WTC11 (cell line): ENCODE measurements around the gene CSF1R. TPM values are rescaled to one million over a fixed set of nuclear protein-coding genes. Genes with fewer than 3 reads are reported as not detected.

Experiments used
- ATAC-seq: fragments of 200-7000 bp; cut with Tn5 transposase; 2 replicates; pipeline ENCODE4 v1.10.0; 2021; ENCODE audit warnings: mild to moderate bottlenecking, moderate library complexity
- CTCF ChIA-PET: fragments of 300-600 bp; sonication (Branson Sonifier 250); formaldehyde crosslinking; loops from one replicate; lab custom pipeline; 2021; ENCODE audit warnings: antibody characterized with exemption; lab: Charles Lee
- POLR2A ChIA-PET: fragments of 350-600 bp; sonication (Branson Sonifier 250); formaldehyde crosslinking; loops from one replicate; lab custom pipeline; 2021; ENCODE audit warnings: antibody characterized with exemption; lab: Charles Lee
- DNase-seq: peaks from one replicate; pipeline ENCODE4 v3.0.0; 2021; ENCODE audit warnings: low spot score
- H3K27ac Mint-ChIP-seq: 2 replicates; pipeline ENCODE4 v1.8.0; 2021; ENCODE audit warnings: mixed read lengths
- H3K27me3 Mint-ChIP-seq: 2 replicates; pipeline ENCODE4 v1.8.0; 2021; ENCODE audit warnings: low read depth, mild to moderate bottlenecking, moderate library complexity, mixed read lengths
- H3K36me3 Mint-ChIP-seq: 2 replicates; pipeline ENCODE4 v1.8.0; 2021; ENCODE audit warnings: mixed read lengths
- H3K4me1 Mint-ChIP-seq: 2 replicates; pipeline ENCODE4 v1.8.0; 2022; ENCODE audit warnings: mixed read lengths
- H3K4me3 Mint-ChIP-seq: 2 replicates; pipeline ENCODE4 v1.8.0; 2021; ENCODE audit warnings: mild to moderate bottlenecking, moderate library complexity, mixed read lengths
- H3K9me3 Mint-ChIP-seq: 2 replicates; pipeline ENCODE4 v1.8.0; 2021; ENCODE audit warnings: mixed read lengths
- ATF1 ChIP-seq: sonication (generic); formaldehyde crosslinking; IDR thresholded peaks from 2 replicates; pipeline ENCODE4 v1.8.1; 2023; ENCODE audit warnings: mild to moderate bottlenecking, moderate library complexity, missing genetic modification reagents
- EMX1 ChIP-seq: fragments of 250-450 bp; sonication (Bioruptor Pico); IDR thresholded peaks from 2 replicates; pipeline ENCODE4 v1.8.0; 2021; ENCODE audit warnings: mild to moderate bottlenecking
- FOXP1 ChIP-seq: sonication (generic); formaldehyde crosslinking; IDR thresholded peaks from 2 replicates; pipeline ENCODE4 v1.8.0; 2022; ENCODE audit warnings: missing genetic modification reagents, mild to moderate bottlenecking, moderate library complexity, borderline replicate concordance
- GRHL2 ChIP-seq: fragments of 250-450 bp; sonication (Bioruptor Pico); IDR thresholded peaks from 2 replicates; pipeline ENCODE4 v1.8.0; 2022; ENCODE audit warnings: mild to moderate bottlenecking, moderate library complexity; ENCODE audit not compliant: insufficient replicate concordance, severe bottlenecking
- IRF2 ChIP-seq: sonication (generic); formaldehyde crosslinking; IDR thresholded peaks from 2 replicates; pipeline ENCODE4 v1.8.0; 2022; ENCODE audit warnings: low read depth, missing genetic modification reagents, borderline replicate concordance
- NFE2L1 ChIP-seq: sonication (generic); formaldehyde crosslinking; IDR thresholded peaks from 2 replicates; pipeline ENCODE4 v1.8.1; 2023; ENCODE audit warnings: missing genetic modification reagents
- OVOL2 ChIP-seq: fragments of 250-450 bp; sonication (Bioruptor Pico); IDR thresholded peaks from 2 replicates; pipeline ENCODE4 v1.9.0; 2021; ENCODE audit warnings: mild to moderate bottlenecking, borderline replicate concordance
- RORB ChIP-seq: fragments of 250-450 bp; sonication (Bioruptor Pico); IDR thresholded peaks from 2 replicates; pipeline ENCODE4 v1.9.0; 2021; ENCODE audit warnings: mild to moderate bottlenecking
- TCF7 ChIP-seq: sonication (generic); formaldehyde crosslinking; IDR thresholded peaks from 2 replicates; pipeline ENCODE4 v1.8.0; 2022; ENCODE audit warnings: mild to moderate bottlenecking, low read depth, missing genetic modification reagents, moderate library complexity
- TEAD1 ChIP-seq: sonication (generic); formaldehyde crosslinking; IDR thresholded peaks from 2 replicates; pipeline ENCODE4 v1.8.0; 2022; ENCODE audit warnings: mild to moderate bottlenecking, missing genetic modification reagents
- ZNF138 ChIP-seq: sonication (generic); formaldehyde crosslinking; conservative IDR thresholded peaks from 2 replicates; pipeline ENCODE4 v1.8.1; 2022; ENCODE audit warnings: mild to moderate bottlenecking, moderate library complexity, missing genetic modification reagents
- ZNF532 ChIP-seq: fragments of 250-450 bp; sonication (Bioruptor Pico); IDR thresholded peaks from 2 replicates; pipeline ENCODE4 v1.9.0; 2021; ENCODE audit warnings: mild to moderate bottlenecking, borderline replicate concordance
- total RNA-seq: library from RNA; stranded (reverse); gene quantifications from 3 replicates; pipeline ENCODE4 v1.2.3, GENCODE V29; 2021
- TF ChIP-seq, protein P1 (sequence below): sonication (generic); formaldehyde crosslinking; IDR thresholded peaks from 2 replicates; pipeline ENCODE4 v1.8.1; 2023; ENCODE audit warnings: mild to moderate bottlenecking, moderate library complexity, missing genetic modification reagents
- TF ChIP-seq, protein P2 (sequence below): sonication (generic); formaldehyde crosslinking; IDR thresholded peaks from 2 replicates; pipeline ENCODE4 v1.8.0; 2022; ENCODE audit warnings: mild to moderate bottlenecking, missing genetic modification reagents
- TF ChIP-seq, protein P3 (sequence below): sonication (generic); formaldehyde crosslinking; IDR thresholded peaks from 2 replicates; pipeline ENCODE4 v1.8.1; 2023; ENCODE audit warnings: mild to moderate bottlenecking, missing genetic modification reagents
- TF ChIP-seq, protein P4 (sequence below): fragments of 250-450 bp; sonication (Bioruptor Pico); conservative IDR thresholded peaks from 2 replicates; pipeline ENCODE4 v1.9.0; 2021; ENCODE audit warnings: mild to moderate bottlenecking
- TF ChIP-seq, protein P5 (sequence below): sonication (generic); formaldehyde crosslinking; IDR thresholded peaks from 2 replicates; pipeline ENCODE4 v1.8.0; 2022; ENCODE audit warnings: mild to moderate bottlenecking, missing genetic modification reagents
- TF ChIP-seq, protein P6 (sequence below): sonication (generic); formaldehyde crosslinking; IDR thresholded peaks from 2 replicates; pipeline ENCODE4 v1.8.0; 2022; ENCODE audit warnings: mild to moderate bottlenecking, missing genetic modification reagents

Gene CSF1R
- total RNA-seq, 1 experiment from 2014 or later, result 0.20 TPM

DNA sequence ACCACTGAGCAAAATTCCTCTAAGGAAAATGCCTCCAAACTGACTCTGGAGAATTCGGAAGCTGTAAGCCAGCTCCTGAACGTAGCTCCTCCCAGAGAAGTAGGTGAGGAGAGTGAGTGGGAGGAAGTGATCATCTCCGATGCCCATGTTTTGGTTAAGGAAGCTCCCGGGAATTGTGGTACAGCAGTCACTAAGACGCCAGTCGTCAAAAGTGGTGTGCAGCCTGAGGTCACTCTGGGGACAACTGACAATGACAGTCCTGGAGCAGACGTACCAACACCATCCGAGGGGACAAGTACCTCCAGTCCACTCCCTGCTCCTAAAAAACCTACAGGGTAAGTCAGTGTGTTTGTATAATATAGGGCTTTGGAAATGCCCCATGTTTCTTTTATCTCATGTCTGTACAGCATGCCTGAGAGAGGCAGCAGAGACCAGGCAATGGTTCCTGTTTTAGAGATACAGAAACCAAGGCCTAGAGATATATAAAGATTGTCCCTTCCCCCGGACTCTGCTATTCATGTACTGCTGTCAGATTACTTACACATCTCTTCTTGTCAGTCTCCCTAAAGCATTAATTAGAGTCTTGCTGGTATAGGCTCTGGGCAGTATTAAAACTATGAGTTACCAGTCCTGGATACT lies 61.9 kb downstream of the CSF1R start:
- H3K27ac Mint-ChIP-seq, result no peak overlapping the region
- peaks cover 70% of the 10 kb centered on the region for H3K36me3 Mint-ChIP-seq
- ATAC-seq (no peak), DNase-seq (no peak)
- H3K4me3 Mint-ChIP-seq, result no peak overlapping the region
- peaks cover 32% of the 10 kb centered on the region for H3K4me1 Mint-ChIP-seq
- no peaks in the 10 kb centered on the region for H3K27me3 Mint-ChIP-seq
- CTCF ChIA-PET, result no interaction called here
- POLR2A ChIA-PET, result no interaction called here
- no peaks in the 10 kb centered on the region for H3K9me3 Mint-ChIP-seq
- TF ChIP-seq, protein P1, sequence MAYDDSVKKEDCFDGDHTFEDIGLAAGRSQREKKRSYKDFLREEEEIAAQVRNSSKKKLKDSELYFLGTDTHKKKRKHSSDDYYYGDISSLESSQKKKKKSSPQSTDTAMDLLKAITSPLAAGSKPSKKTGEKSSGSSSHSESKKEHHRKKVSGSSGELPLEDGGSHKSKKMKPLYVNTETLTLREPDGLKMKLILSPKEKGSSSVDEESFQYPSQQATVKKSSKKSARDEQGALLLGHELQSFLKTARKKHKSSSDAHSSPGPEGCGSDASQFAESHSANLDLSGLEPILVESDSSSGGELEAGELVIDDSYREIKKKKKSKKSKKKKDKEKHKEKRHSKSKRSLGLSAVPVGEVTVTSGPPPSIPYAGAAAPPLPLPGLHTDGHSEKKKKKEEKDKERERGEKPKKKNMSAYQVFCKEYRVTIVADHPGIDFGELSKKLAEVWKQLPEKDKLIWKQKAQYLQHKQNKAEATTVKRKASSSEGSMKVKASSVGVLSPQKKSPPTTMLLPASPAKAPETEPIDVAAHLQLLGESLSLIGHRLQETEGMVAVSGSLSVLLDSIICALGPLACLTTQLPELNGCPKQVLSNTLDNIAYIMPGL, result no peak
- TF ChIP-seq FOXP1 (CRISPR knock-in tag), result no peak
- no peak for TF ChIP-seq RORB
- no peak for TF ChIP-seq GRHL2 (CRISPR knock-in tag)
- TF ChIP-seq IRF2, result no peak
- TF ChIP-seq ZNF532 (CRISPR knock-in tag), result no peak
- TF ChIP-seq, protein P2, sequence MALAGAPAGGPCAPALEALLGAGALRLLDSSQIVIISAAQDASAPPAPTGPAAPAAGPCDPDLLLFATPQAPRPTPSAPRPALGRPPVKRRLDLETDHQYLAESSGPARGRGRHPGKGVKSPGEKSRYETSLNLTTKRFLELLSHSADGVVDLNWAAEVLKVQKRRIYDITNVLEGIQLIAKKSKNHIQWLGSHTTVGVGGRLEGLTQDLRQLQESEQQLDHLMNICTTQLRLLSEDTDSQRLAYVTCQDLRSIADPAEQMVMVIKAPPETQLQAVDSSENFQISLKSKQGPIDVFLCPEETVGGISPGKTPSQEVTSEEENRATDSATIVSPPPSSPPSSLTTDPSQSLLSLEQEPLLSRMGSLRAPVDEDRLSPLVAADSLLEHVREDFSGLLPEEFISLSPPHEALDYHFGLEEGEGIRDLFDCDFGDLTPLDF (CRISPR knock-in tag), result no peak
- TF ChIP-seq, protein P3, sequence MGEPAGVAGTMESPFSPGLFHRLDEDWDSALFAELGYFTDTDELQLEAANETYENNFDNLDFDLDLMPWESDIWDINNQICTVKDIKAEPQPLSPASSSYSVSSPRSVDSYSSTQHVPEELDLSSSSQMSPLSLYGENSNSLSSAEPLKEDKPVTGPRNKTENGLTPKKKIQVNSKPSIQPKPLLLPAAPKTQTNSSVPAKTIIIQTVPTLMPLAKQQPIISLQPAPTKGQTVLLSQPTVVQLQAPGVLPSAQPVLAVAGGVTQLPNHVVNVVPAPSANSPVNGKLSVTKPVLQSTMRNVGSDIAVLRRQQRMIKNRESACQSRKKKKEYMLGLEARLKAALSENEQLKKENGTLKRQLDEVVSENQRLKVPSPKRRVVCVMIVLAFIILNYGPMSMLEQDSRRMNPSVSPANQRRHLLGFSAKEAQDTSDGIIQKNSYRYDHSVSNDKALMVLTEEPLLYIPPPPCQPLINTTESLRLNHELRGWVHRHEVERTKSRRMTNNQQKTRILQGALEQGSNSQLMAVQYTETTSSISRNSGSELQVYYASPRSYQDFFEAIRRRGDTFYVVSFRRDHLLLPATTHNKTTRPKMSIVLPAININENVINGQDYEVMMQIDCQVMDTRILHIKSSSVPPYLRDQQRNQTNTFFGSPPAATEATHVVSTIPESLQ (CRISPR knock-in tag), result no peak
- TF ChIP-seq, protein P4, sequence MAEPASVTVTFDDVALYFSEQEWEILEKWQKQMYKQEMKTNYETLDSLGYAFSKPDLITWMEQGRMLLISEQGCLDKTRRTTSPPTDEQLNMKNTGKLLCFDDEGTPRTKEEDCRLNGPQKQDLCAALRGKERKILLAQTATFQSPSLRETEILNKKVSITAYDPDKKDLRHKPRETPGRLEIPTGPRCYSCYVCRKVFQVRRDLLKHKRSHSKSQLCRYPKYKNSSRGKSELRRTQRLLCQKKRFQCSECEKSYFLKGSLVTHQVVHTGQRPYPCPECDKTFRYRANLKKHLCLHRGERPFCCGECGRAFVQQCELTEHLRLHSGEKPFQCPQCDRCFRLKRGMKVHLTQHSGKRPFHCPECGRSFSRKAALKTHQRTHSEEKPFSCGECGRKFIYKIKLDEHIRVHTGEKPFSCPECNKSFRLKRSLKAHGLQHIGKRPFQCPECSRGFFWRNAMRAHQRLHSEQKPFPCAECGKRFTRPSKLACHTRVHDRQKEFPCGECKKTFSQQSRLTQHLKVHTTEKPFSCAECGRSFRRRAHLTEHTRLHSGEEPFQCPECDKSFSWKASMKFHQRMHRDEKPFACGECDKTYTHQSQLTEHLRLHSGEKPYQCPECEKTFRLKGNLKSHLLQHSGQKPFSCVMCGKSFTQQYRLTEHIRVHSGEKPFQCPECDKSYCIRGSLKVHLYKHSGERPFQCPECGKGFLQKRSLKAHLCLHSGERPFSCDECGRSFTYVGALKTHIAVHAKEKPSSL (CRISPR knock-in tag), result no peak
- no peak for TF ChIP-seq OVOL2
- TF ChIP-seq ATF1 (CRISPR knock-in tag), result no peak
- TF ChIP-seq, protein P5, sequence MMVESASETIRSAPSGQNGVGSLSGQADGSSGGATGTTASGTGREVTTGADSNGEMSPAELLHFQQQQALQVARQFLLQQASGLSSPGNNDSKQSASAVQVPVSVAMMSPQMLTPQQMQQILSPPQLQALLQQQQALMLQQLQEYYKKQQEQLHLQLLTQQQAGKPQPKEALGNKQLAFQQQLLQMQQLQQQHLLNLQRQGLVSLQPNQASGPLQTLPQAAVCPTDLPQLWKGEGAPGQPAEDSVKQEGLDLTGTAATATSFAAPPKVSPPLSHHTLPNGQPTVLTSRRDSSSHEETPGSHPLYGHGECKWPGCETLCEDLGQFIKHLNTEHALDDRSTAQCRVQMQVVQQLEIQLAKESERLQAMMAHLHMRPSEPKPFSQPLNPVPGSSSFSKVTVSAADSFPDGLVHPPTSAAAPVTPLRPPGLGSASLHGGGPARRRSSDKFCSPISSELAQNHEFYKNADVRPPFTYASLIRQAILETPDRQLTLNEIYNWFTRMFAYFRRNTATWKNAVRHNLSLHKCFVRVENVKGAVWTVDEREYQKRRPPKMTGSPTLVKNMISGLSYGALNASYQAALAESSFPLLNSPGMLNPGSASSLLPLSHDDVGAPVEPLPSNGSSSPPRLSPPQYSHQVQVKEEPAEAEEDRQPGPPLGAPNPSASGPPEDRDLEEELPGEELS, result no peak
- no peak for TF ChIP-seq NFE2L1 (CRISPR knock-in tag)
- no peak for TF ChIP-seq TCF7 (CRISPR knock-in tag)
- no peak for TF ChIP-seq ZNF138 (CRISPR knock-in tag)
- no peak for TF ChIP-seq TEAD1
- TF ChIP-seq, protein P6, sequence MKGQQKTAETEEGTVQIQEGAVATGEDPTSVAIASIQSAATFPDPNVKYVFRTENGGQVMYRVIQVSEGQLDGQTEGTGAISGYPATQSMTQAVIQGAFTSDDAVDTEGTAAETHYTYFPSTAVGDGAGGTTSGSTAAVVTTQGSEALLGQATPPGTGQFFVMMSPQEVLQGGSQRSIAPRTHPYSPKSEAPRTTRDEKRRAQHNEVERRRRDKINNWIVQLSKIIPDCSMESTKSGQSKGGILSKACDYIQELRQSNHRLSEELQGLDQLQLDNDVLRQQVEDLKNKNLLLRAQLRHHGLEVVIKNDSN, result no peak
- no peak for TF ChIP-seq EMX1 (CRISPR knock-in tag)
